Natural killer cell treated with Interleukin-12 subunit alpha and Interleukin-12 subunit beta and Interleukin-15 and Interleukin-18, amount 100 ng/mL, for 72 hours (primary cell): ENCODE measurements around the gene RNLS. TPM values are rescaled to one million over a fixed set of nuclear protein-coding genes. Genes with fewer than 3 reads are reported as not detected.
A peak's percentile ranks its signal among the peaks of the same experiment; 100 is the strongest.

ENCODE experiments used
- ATAC-seq, 2 donors: fragments of 150-1000 bp; cut with Tn5 transposase in 1 of 2; sonication (Bioruptor Pico), chemical (Tn5 transposase) in 1 of 2; 2 replicates each; pipeline ENCODE4 v1.10.0; 2021
- DNase-seq: peaks from one replicate; pipeline ENCODE4 v3.0.0; 2022; ENCODE audit warnings: low spot score
- H3K27ac Mint-ChIP-seq, 2 donors: 1 replicate in 1 of 2; 2 replicates in 1 of 2; pipeline ENCODE4 v1.8.0; 2022; ENCODE audit warnings: mixed read lengths in 2 of 2, mild to moderate bottlenecking in 1 of 2, moderate library complexity in 1 of 2
- H3K27me3 Mint-ChIP-seq, 2 donors: 1 replicate in 1 of 2; 2 replicates in 1 of 2; pipeline ENCODE4 v1.8.0; 2022; ENCODE audit warnings: mixed read lengths in 2 of 2
- H3K36me3 Mint-ChIP-seq: one replicate; pipeline ENCODE4 v1.8.0; 2022; ENCODE audit warnings: mixed read lengths
- H3K4me1 Mint-ChIP-seq, 2 donors: 1 replicate in 1 of 2; 2 replicates in 1 of 2; pipeline ENCODE4 v1.8.0; 2022; ENCODE audit warnings: low read depth in 2 of 2, mixed read lengths in 2 of 2, mild to moderate bottlenecking in 1 of 2
- H3K4me3 Mint-ChIP-seq: one replicate; pipeline ENCODE4 v1.8.0; 2022; ENCODE audit warnings: mixed read lengths
- H3K9me3 Mint-ChIP-seq: 2 replicates; pipeline ENCODE4 v1.8.0; 2022; ENCODE audit warnings: mixed read lengths
- total RNA-seq, 2 donors: library from RNA; stranded (reverse); gene quantifications; one replicate each; pipeline ENCODE4 v1.2.3, GENCODE V29; 2022

RNLS gene
- total RNA-seq, 2 donors from 2014 or later = 2.4 to 2.9 TPM

- peak overlapping the region; percentile 72 to 85 for H3K27ac Mint-ChIP-seq
- ATAC-seq (peak; percentile 91 to 92), DNase-seq (peak; percentile 62)
- no peaks in the 10 kb centered on the region for H3K9me3 Mint-ChIP-seq
- peak overlapping the region; percentile 72 for H3K4me3 Mint-ChIP-seq
- no peaks in the 10 kb centered on the region for H3K36me3 Mint-ChIP-seq
- peaks cover 0 to 10% of the 10 kb centered on the region in 2 donors for H3K27me3 Mint-ChIP-seq
- H3K4me1 Mint-ChIP-seq = peaks cover 16 to 44% of the 10 kb centered on the region in 2 donors
Measured at GRCh38 chr10:88270871-88271713, 312.0 kb downstream of the RNLS start.

- no peak for ATAC-seq
- H3K4me1 Mint-ChIP-seq = peaks cover 16 to 44% of the 10 kb centered on the region in 2 donors
- H3K36me3 Mint-ChIP-seq = no peaks in the 10 kb centered on the region
- H3K27ac Mint-ChIP-seq = peak overlapping the region; percentile 72 to 85
- H3K27me3 Mint-ChIP-seq = peaks cover 0 to 6% of the 10 kb centered on the region in 2 donors
- DNase-seq = no peak
- peak overlapping the region; percentile 72 for H3K4me3 Mint-ChIP-seq
- H3K9me3 Mint-ChIP-seq = no peaks in the 10 kb centered on the region
Measured at GRCh38 chr10:88270061-88270808, 312.9 kb downstream of the RNLS start.

GRCh38 chr10:88262591-88263234 lies 320.4 kb downstream of the RNLS start:
- H3K4me3 Mint-ChIP-seq = no peak overlapping the region
- no peak overlapping the region for H3K27ac Mint-ChIP-seq
- H3K4me1 Mint-ChIP-seq = no peaks in the 10 kb centered on the region
- no peak for DNase-seq
- H3K36me3 Mint-ChIP-seq = peaks cover 5% of the 10 kb centered on the region
- peaks cover 0 to 6% of the 10 kb centered on the region in 2 donors for H3K27me3 Mint-ChIP-seq
- ATAC-seq = no peak
- no peaks in the 10 kb centered on the region for H3K9me3 Mint-ChIP-seq

DNA sequence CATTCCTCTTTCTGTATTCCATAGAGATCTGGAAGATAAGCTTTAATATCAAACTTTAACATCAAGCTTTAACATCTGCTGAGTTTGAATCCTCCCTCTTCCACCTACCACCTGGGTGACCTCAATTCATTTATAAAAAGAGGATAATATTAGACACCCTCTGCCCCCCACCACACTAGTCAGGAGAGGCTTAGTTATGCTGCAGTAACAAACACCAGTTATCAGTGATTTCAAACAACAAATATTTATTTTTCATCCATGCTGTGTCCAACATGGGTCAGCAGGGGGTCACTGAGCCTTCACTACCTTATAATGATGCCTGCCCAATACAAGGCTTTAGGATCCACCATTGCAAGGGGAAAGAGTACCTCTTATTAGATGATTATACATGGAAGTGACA lies 322.0 kb downstream of the RNLS start:
- no peaks in the 10 kb centered on the region for H3K4me1 Mint-ChIP-seq
- DNase-seq (no peak), ATAC-seq (no peak)
- no peak overlapping the region for H3K27ac Mint-ChIP-seq
- H3K4me3 Mint-ChIP-seq = no peak overlapping the region
- peaks cover 5% of the 10 kb centered on the region for H3K36me3 Mint-ChIP-seq
- H3K27me3 Mint-ChIP-seq = peaks cover 0 to 3% of the 10 kb centered on the region in 2 donors
- no peaks in the 10 kb centered on the region for H3K9me3 Mint-ChIP-seq

GRCh38 chr10:88260329-88261051 lies 322.6 kb downstream of the RNLS start:
- Mint-ChIP-seq H3K36me3 (peaks cover 5% of the 10 kb centered on the region), H3K27me3 (peaks cover 0 to 3% of the 10 kb centered on the region in 2 donors), H3K27ac (no peak overlapping the region), H3K4me3 (no peak overlapping the region), H3K4me1 (no peaks in the 10 kb centered on the region), H3K9me3 (no peaks in the 10 kb centered on the region)
- ATAC-seq = no peak
- no peak for DNase-seq

DNA sequence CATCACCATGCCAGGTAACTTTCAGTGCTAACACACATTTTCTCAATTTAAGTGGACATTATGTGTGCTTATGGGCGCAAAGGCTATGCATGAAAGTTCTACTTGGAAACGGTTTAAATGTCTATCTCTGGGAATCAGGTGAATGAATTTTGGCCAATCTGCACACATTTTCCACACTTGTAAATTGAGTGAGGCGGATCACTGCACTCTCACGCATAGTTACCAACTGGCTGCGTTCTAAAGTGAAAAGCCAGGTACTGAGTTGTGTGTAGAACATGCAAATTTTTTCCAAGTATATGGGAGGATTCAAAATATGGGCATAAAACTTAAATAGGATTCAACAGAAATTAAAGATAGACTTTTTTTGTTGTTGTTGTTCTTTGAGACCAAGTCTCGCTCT lies 323.7 kb downstream of the RNLS start:
- H3K4me3 Mint-ChIP-seq = no peak overlapping the region
- no peak overlapping the region for H3K27ac Mint-ChIP-seq
- peaks cover 0 to 3% of the 10 kb centered on the region in 2 donors for H3K27me3 Mint-ChIP-seq
- DNase-seq (no peak), ATAC-seq (no peak)
- H3K4me1 Mint-ChIP-seq = peaks cover 0 to under 1% of the 10 kb centered on the region in 2 donors
- no peaks in the 10 kb centered on the region for H3K36me3 Mint-ChIP-seq
- H3K9me3 Mint-ChIP-seq = no peaks in the 10 kb centered on the region

DNA sequence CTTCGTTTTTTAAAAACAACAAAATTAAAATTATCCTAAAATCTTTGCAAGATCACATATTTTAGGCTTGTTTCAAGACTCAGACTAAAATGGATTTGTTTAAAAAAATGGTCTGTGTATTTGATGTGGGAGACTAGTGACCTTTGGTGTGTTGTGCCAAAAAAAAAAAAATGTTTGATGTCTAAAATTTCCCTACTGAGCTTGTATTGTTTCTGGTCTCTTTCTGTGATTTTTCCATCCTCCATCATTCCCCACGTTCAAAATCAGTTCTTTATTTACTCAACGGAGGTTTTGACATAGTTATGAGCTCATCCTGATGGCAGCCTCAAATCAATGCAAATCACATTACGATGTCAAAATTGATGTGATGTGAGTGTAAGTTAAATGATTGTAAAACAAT lies 326.2 kb downstream of the RNLS start:
- Mint-ChIP-seq H3K4me1 (peaks cover 0 to 6% of the 10 kb centered on the region in 2 donors), H3K9me3 (no peaks in the 10 kb centered on the region), H3K27ac (no peak overlapping the region), H3K27me3 (peaks cover 0 to 3% of the 10 kb centered on the region in 2 donors), H3K4me3 (no peak overlapping the region), H3K36me3 (no peaks in the 10 kb centered on the region)
- ATAC-seq (no peak), DNase-seq (no peak)

- Mint-ChIP-seq H3K4me3 (no peak overlapping the region), H3K27ac (no peak overlapping the region), H3K4me1 (peaks cover 0 to 6% of the 10 kb centered on the region in 2 donors), H3K27me3 (peaks cover 0 to 3% of the 10 kb centered on the region in 2 donors), H3K36me3 (no peaks in the 10 kb centered on the region), H3K9me3 (no peaks in the 10 kb centered on the region)
- ATAC-seq (no peak), DNase-seq (no peak)
Measured at GRCh38 chr10:88256013-88256680, 327.0 kb downstream of the RNLS start.

DNA sequence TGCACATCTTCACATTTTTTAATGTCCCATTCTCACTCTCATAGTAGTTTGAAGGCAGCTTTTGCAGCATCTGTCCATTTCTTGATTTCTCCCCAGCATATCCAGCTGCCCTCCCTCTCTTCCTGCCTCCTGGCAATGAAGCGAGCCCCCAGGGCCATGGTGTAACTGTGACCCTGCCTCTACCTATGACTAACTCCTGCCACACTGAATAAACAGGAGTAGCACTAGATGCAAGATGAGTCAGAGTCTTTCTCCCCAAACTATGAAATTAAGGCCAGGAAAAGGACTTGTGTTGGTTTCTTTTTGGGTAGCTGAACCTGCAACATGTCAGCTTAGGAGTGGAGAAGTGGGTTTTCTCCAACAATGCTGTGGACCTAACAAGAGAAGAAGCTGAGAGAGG lies 329.0 kb downstream of the RNLS start:
- Mint-ChIP-seq H3K9me3 (no peaks in the 10 kb centered on the region), H3K4me3 (no peak overlapping the region), H3K36me3 (no peaks in the 10 kb centered on the region), H3K4me1 (peaks cover 0 to 6% of the 10 kb centered on the region in 2 donors), H3K27ac (no peak overlapping the region), H3K27me3 (peaks cover 0 to 3% of the 10 kb centered on the region in 2 donors)
- ATAC-seq (peak; percentile 75 to 85), DNase-seq (no peak)

- Mint-ChIP-seq H3K36me3 (no peaks in the 10 kb centered on the region), H3K27me3 (peaks cover 0 to 3% of the 10 kb centered on the region in 2 donors), H3K9me3 (no peaks in the 10 kb centered on the region), H3K4me3 (no peak overlapping the region), H3K4me1 (peaks cover 0 to 6% of the 10 kb centered on the region in 2 donors), H3K27ac (no peak overlapping the region)
- DNase-seq = no peak
- ATAC-seq = no peak
Measured at GRCh38 chr10:88253622-88254021, 329.5 kb downstream of the RNLS start.

DNA sequence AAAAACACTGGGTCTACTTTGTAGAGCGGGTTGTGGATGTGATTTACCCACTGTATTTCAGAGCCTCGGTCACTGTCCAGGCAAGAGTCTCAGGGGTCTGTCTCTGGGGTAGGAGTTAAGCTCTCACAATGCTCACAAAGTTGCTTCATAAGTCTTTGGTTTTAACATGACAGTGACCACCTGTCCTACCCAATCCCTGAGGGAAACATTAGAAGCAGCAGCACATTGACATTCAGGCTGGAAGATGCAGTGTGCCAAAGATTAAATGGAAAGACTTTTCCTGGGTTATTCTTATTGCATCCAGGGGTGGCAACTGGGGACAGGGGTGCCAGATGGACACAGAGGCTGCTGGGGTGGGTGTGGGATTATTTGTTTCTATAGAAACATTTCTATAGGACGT lies 330.0 kb downstream of the RNLS start:
- Mint-ChIP-seq H3K4me1 (peaks cover 0 to 6% of the 10 kb centered on the region in 2 donors), H3K4me3 (no peak overlapping the region), H3K27me3 (peaks cover 0 to 3% of the 10 kb centered on the region in 2 donors), H3K27ac (no peak overlapping the region), H3K36me3 (no peaks in the 10 kb centered on the region), H3K9me3 (no peaks in the 10 kb centered on the region)
- ATAC-seq (no peak), DNase-seq (no peak)

GRCh38 chr10:88249450-88249849 lies 333.7 kb downstream of the RNLS start:
- ATAC-seq (peak; percentile 48 to 57), DNase-seq (no peak)
- Mint-ChIP-seq H3K9me3 (no peaks in the 10 kb centered on the region), H3K36me3 (no peaks in the 10 kb centered on the region), H3K4me3 (no peak overlapping the region), H3K4me1 (peaks cover 10 to 28% of the 10 kb centered on the region in 2 donors), H3K27me3 (no peaks in the 10 kb centered on the region), H3K27ac (no peak overlapping the region)

DNA sequence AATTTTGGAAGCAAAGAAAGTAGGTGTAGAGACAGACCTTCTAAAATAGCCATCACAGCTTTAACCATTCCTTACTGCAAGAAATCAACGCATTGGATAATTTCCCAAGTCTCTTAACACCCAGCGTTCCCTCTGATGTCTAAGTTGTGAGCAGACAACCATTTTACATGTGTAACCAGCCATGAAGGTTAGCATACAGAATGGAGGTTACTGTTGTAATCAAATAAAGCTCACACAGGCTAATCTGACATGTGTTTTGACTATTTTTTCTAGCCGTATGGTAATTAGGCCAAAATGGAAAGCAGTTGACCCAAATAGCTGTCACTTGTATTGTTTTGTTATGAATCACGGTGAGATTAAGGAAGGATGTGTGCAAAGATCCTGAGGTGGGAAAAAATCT lies 336.4 kb downstream of the RNLS start:
- H3K4me3 Mint-ChIP-seq = no peak overlapping the region
- H3K9me3 Mint-ChIP-seq = no peaks in the 10 kb centered on the region
- peaks cover 10 to 23% of the 10 kb centered on the region in 2 donors for H3K4me1 Mint-ChIP-seq
- no peaks in the 10 kb centered on the region for H3K36me3 Mint-ChIP-seq
- no peak for ATAC-seq
- DNase-seq = no peak
- no peak overlapping the region for H3K27ac Mint-ChIP-seq
- no peaks in the 10 kb centered on the region for H3K27me3 Mint-ChIP-seq
